B cell (primary cell): Measurements from ENCODE around the gene GNB5. TPM values are rescaled to one million over a fixed set of nuclear protein-coding genes. Genes with fewer than 3 reads are reported as not detected.
A peak's percentile ranks its signal among the peaks of the same experiment; 100 is the strongest.

ENCODE experiments used
- ATAC-seq: fragments of 200-7000 bp; cut with Tn5 transposase; one replicate; pipeline ENCODE4 v1.10.0; 2021; ENCODE audit warnings: low read depth, mild to moderate bottlenecking, moderate number of reproducible peaks, moderate library complexity
- CTCF ChIA-PET: fragments of 350-600 bp; sonication (Branson Sonifier 250); formaldehyde crosslinking; loops from one replicate; lab custom pipeline; 2021; ENCODE audit warnings: antibody characterized with exemption, inconsistent platforms; lab: Charles Lee
- POLR2A ChIA-PET: fragments of 350-600 bp; sonication (Branson Sonifier 250); formaldehyde crosslinking; loops from one replicate; lab custom pipeline; 2021; ENCODE audit warnings: antibody characterized with exemption; lab: Charles Lee
- DNase-seq: peaks from one replicate; pipeline ENCODE4 v3.0.0; 2013
- H2AFZ ChIP-seq: 2 replicates; pipeline ENCODE4 v1.6.1; 2012; ENCODE audit warnings: mild to moderate bottlenecking, low read depth, low read length; ENCODE audit not compliant: insufficient read depth, poor library complexity, severe bottlenecking
- H3K27ac ChIP-seq, 2 donors: 1 replicate in 1 of 2; 2 replicates in 1 of 2; pipeline ENCODE4 v1.5.1; 2012 to 2013; ENCODE audit warnings: low read length in 2 of 2, mild to moderate bottlenecking in 2 of 2, moderate library complexity in 1 of 2
- H3K27me3 ChIP-seq, 4 experiments: fragments of 200-600 bp in 1 of 4; sonication (generic) in 1 of 4; replicated peaks in 1 of 4; 1 replicate in 2 of 4; 2 replicates in 2 of 4; pipeline versions ENCODE4 v1.6.1 to v1.7.0; 2013 to 2016; ENCODE audit warnings: low read length in 3 of 4, mild to moderate bottlenecking in 2 of 4, mixed read lengths in 1 of 4, moderate library complexity in 1 of 4; ENCODE audit not compliant: insufficient read depth in 4 of 4, control insufficient read depth in 3 of 4; ENCODE audit errors: control extremely low read depth in 1 of 4
- H3K36me3 ChIP-seq, 2 experiments: replicated peaks in 1 of 2; 1 replicate in 1 of 2; 2 replicates in 1 of 2; pipeline versions ENCODE4 v1.6.1 to v1.7.1; 2013; ENCODE audit warnings: low read length in 1 of 2; ENCODE audit not compliant: insufficient read depth in 2 of 2, control insufficient read depth in 1 of 2; ENCODE audit errors: control extremely low read depth in 1 of 2, extremely low read depth in 1 of 2
- H3K4me1 ChIP-seq, 2 donors: fragments of 200-600 bp in 1 of 2; sonication (generic) in 1 of 2; 1 replicate in 1 of 2; 2 replicates in 1 of 2; pipeline versions ENCODE4 v1.5.1 to v1.6.1; 2013 to 2017; ENCODE audit warnings: low read length in 2 of 2; ENCODE audit not compliant: control insufficient read depth in 2 of 2, insufficient read depth in 2 of 2
- H3K4me2 ChIP-seq: replicated peaks from 2 replicates; pipeline ENCODE3; 2012; ENCODE audit warnings: mild to moderate bottlenecking, low read depth, low read length; ENCODE audit not compliant: poor library complexity, severe bottlenecking
- H3K4me3 ChIP-seq, 5 experiments: fragments of 200-600 bp in 1 of 5; sonication (generic) in 1 of 5; 1 replicate in 3 of 5; 2 replicates in 2 of 5; pipeline versions ENCODE4 v1.5.1 to v1.7.0; 2011 to 2016; ENCODE audit warnings: low read length in 4 of 5, mild to moderate bottlenecking in 4 of 5, low read depth in 2 of 5, control low read depth in 1 of 5, moderate library complexity in 1 of 5; ENCODE audit not compliant: insufficient read depth in 1 of 5; ENCODE audit errors: control extremely low read depth in 1 of 5, extremely low read depth in 1 of 5
- H3K79me2 ChIP-seq: fragments of 200-600 bp; sonication (generic); one replicate; pipeline ENCODE4 v1.6.0; 2016; ENCODE audit warnings: low read length; ENCODE audit not compliant: control insufficient read depth, insufficient read depth
- H3K9ac ChIP-seq: fragments of 200-600 bp; sonication (generic); 2 replicates; pipeline ENCODE4 v1.6.1; 2017; ENCODE audit warnings: mild to moderate bottlenecking, low read length, moderate library complexity
- H3K9me3 ChIP-seq, 3 donors: one replicate each; pipeline versions ENCODE4 v1.6.1 to v1.7.1; 2013; ENCODE audit warnings: low read length in 2 of 3; ENCODE audit not compliant: control insufficient read depth in 2 of 3, insufficient read depth in 1 of 3; ENCODE audit errors: control extremely low read depth in 1 of 3
- H4K20me1 ChIP-seq: 2 replicates; pipeline ENCODE4 v1.6.0; 2012; ENCODE audit warnings: mild to moderate bottlenecking, low read length; ENCODE audit not compliant: insufficient read depth, control insufficient read depth, poor library complexity, severe bottlenecking
- H3K27ac Mint-ChIP-seq: one replicate; pipeline ENCODE4 v1.8.0; 2021; ENCODE audit warnings: mixed read lengths
- H3K27me3 Mint-ChIP-seq: one replicate; pipeline ENCODE4 v1.8.0; 2021; ENCODE audit warnings: mixed read lengths
- H3K4me1 Mint-ChIP-seq: one replicate; pipeline ENCODE4 v1.8.0; 2021; ENCODE audit warnings: mixed read lengths
- H3K4me3 Mint-ChIP-seq: one replicate; pipeline ENCODE4 v1.8.0; 2021; ENCODE audit warnings: mixed read lengths
- H3K9me3 Mint-ChIP-seq: one replicate; pipeline ENCODE4 v1.8.0; 2022; ENCODE audit warnings: mixed read lengths; ENCODE audit not compliant: insufficient read depth
- CTCF ChIP-seq: fragments of 200-600 bp; IDR thresholded peaks from one replicate; pipeline ENCODE4 v1.8.0; 2022; ENCODE audit warnings: antibody characterized with exemption, mild to moderate bottlenecking
- EZH2 ChIP-seq: IDR thresholded peaks from 2 replicates; pipeline ENCODE4 v1.6.1; 2012; ENCODE audit warnings: borderline replicate concordance, low read depth, mild to moderate bottlenecking, moderate library complexity, low read length; ENCODE audit not compliant: insufficient read depth, poor library complexity, severe bottlenecking
- WGBS: methylation state at CpG from one replicate; pipeline ENCODE4 v1.1.5; 2013; ENCODE audit warnings: missing lambda C conversion rate; ENCODE audit not compliant: insufficient coverage; 5-methylcytosine and 5-hydroxymethylcytosine counted together
- intact Hi-C: fragments of 100-400 bp; cut with micrococcal nuclease; formaldehyde crosslinking; loops from one replicate; pipeline ENCODE4 v1.10.0; 2022
- polyA plus RNA-seq: library from polyadenylated mRNA; depleted of rRNA; stranded (reverse); fragments of >200 nt; gene quantifications from 2 replicates; pipeline ENCODE4 v1.2.3, GENCODE V29; 2012
- total RNA-seq, 2 donors: library from RNA; stranded (reverse); fragments of 120-200 nt in 1 of 2; gene quantifications; 1 replicate in 1 of 2; 2 replicates in 1 of 2; pipeline versions ENCODE4 v1.2.3 to v1.2.4, GENCODE V29; 2013 to 2022

The GNB5 gene
- total and polyA plus RNA-seq, 2 donors (not counting 1 experiment from before 2014, with no cell fraction given): 58.5 to 142 TPM

DNA sequence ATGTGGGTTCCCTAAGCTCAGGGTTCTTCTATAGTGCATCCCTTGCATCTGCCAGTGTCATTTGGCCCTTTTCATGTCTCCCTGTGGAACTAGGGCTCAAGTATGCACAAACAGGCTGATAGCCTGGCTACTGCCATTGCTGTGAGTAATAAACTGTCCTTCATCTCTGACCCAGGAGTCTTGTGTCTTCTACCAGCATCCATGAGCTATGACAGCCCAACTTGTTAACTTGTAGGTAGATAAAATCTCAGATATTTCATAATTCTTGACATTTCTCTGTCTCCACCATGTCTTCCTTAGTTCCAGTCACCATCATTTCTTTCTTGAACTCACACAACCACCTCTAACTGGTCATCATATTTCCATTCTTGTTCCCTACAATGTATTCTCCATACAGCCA lies 59.1 kb downstream of the GNB5 start:
- POLR2A ChIA-PET: no interaction called here
- no peak for TF ChIP-seq EZH2
- no peak for TF ChIP-seq CTCF
- H2AFZ ChIP-seq: no peak overlapping the region
- H3K9me3 ChIP-seq: no peaks in the 10 kb centered on the region
- Mint-ChIP-seq H3K27me3 (no peaks in the 10 kb centered on the region), H3K9me3 (no peaks in the 10 kb centered on the region), H3K27ac (peak overlapping the region; percentile 2), H3K4me1 (peaks cover 16% of the 10 kb centered on the region), H3K4me3 (no peak overlapping the region)
- H3K4me3 ChIP-seq: no peak overlapping the region
- H3K36me3 ChIP-seq: peaks cover 2 to 75% of the 10 kb centered on the region in 2 experiments
- CTCF ChIA-PET: no interaction called here
- no peak for ATAC-seq
- peaks cover 16 to 17% of the 10 kb centered on the region in 2 donors for H3K4me1 ChIP-seq
- H3K4me2 ChIP-seq: no peak overlapping the region
- DNase-seq: no peak
- H4K20me1 ChIP-seq: peaks cover 4% of the 10 kb centered on the region
- intact Hi-C loops: no loop called here
- H3K9ac ChIP-seq: no peak overlapping the region
- no peaks in the 10 kb centered on the region for H3K27me3 ChIP-seq
- H3K79me2 ChIP-seq: no peaks in the 10 kb centered on the region
- no peak overlapping the region for H3K27ac ChIP-seq

DNA sequence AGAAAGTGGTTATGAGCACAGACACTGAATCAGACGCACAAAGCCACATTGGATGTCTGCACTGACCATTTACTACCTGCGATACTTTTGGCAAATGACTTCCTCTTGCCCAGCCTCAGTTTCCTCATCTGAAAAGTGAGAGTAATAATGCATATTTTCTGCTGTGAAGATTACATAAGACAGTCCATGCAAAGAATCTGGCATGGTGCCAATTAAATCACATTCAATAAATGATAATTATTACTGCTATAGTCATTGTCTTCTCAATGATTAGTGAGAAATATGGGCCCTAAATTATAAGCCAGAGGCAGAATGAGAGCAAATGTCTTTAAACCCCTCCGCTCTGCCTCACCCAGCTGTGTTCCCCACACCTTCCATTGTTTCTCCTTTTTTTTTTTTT lies 62.6 kb downstream of the GNB5 start:
- no peak overlapping the region for H3K27ac Mint-ChIP-seq
- TF ChIP-seq EZH2 (no peak), CTCF (no peak)
- Histone ChIP-seq H3K27ac (no peak overlapping the region), H3K4me1 (no peaks in the 10 kb centered on the region), H3K27me3 (no peaks in the 10 kb centered on the region), H3K9me3 (no peaks in the 10 kb centered on the region), H3K36me3 (peaks cover 10 to 77% of the 10 kb centered on the region in 2 experiments), H3K4me2 (no peak overlapping the region), H4K20me1 (no peaks in the 10 kb centered on the region), H3K4me3 (no peak overlapping the region), H2AFZ (no peak overlapping the region), H3K79me2 (no peaks in the 10 kb centered on the region), H3K9ac (no peak overlapping the region)
- 100% methylated on average over 1 of the region's 3 CpGs for WGBS
- DNase-seq (no peak), ATAC-seq (no peak)
- CTCF ChIA-PET: interaction anchor here (0.8 kb wide), 1 partner anchor 51 kb away, joined by 3 read pairs; no protein-coding TSS in a partner anchor
- POLR2A ChIA-PET: no interaction called here
- no peaks in the 10 kb centered on the region for H3K4me1 Mint-ChIP-seq
- H3K4me3 Mint-ChIP-seq: no peak overlapping the region
- H3K9me3 Mint-ChIP-seq: no peaks in the 10 kb centered on the region
- intact Hi-C loops: no loop called here
- H3K27me3 Mint-ChIP-seq: no peaks in the 10 kb centered on the region
